ENCODE results near the gene ENPP3. TPM values are rescaled to one million over a fixed set of nuclear protein-coding genes. Genes with fewer than 3 reads are reported as not detected.

Gene ENPP3
- 0.11 TPM for total RNA-seq
- long read RNA-seq, result 0 reads

- intact Hi-C loops (cut with DNase I), result no loop called here
- no peak for DNase-seq
- no peak for ATAC-seq (ENCODE audit: poor library complexity)
These were observed at the start of gene ENPP3 for GRCh38 chr6:131636880-131637792. TSS of gene ENPP3 (plus strand) at chr6:131637302. CDS start at chr6:131637385, 83 bp downstream.

- DNase-seq, result no peak
- no peak for ATAC-seq (ENCODE audit: poor library complexity)
- intact Hi-C loops (cut with DNase I), result loop anchor here (5.0 kb wide), 1 partner anchor 34 kb away; no protein-coding TSS in a partner anchor
These were observed 49.2 kb upstream of the ENPP3 start for GRCh38 chr6:131587909-131588308.

GRCh38 chr6:131588643-131589042 is 48.5 kb upstream of the ENPP3 start:
- no peak for DNase-seq
- no peak for ATAC-seq (ENCODE audit: poor library complexity)
- intact Hi-C loops (cut with DNase I), result loop anchor here (5.0 kb wide), 1 partner anchor 34 kb away; no protein-coding TSS in a partner anchor

GRCh38 chr6:131592935-131593334 is 44.2 kb upstream of the ENPP3 start:
- intact Hi-C loops (cut with DNase I), result no loop called here
- DNase-seq (no peak), ATAC-seq (ENCODE audit: poor library complexity) (no peak)

- intact Hi-C loops (cut with DNase I), result no loop called here
- no peak for DNase-seq
These were observed 43.0 kb upstream of the ENPP3 start for GRCh38 chr6:131594074-131594473.

GRCh38 chr6:131597446-131597845 is 39.7 kb upstream of the ENPP3 start:
- ATAC-seq (ENCODE audit: poor library complexity) (no peak), DNase-seq (no peak)
- intact Hi-C loops (cut with DNase I), result no loop called here

More at GRCh38 chr6:131594074-131594473, 43.0 kb upstream of the ENPP3 start:
- no peak for ATAC-seq (ENCODE audit: poor library complexity)

- intact Hi-C loops (cut with DNase I), result no loop called here
- ATAC-seq (ENCODE audit: poor library complexity), result peak; percentile 70
- DNase-seq, result no peak
These were observed 36.4 kb upstream of the ENPP3 start for GRCh38 chr6:131600716-131601115.

- intact Hi-C loops (cut with DNase I), result no loop called here
- ATAC-seq (ENCODE audit: poor library complexity) (no peak), DNase-seq (no peak)
These were observed 34.3 kb upstream of the ENPP3 start for GRCh38 chr6:131602781-131603312.

GRCh38 chr6:131613296-131613925 is 23.7 kb upstream of the ENPP3 start:
- intact Hi-C loops (cut with DNase I), result no loop called here
- ATAC-seq (ENCODE audit: poor library complexity) (no peak), DNase-seq (no peak)

- intact Hi-C loops (cut with DNase I), result no loop called here
- ATAC-seq (ENCODE audit: poor library complexity) (no peak), DNase-seq (no peak)
These were observed 21.8 kb upstream of the ENPP3 start for GRCh38 chr6:131615275-131615674.

GRCh38 chr6:131627724-131628682 is 9.1 kb upstream of the ENPP3 start, which contains the start of gene MED23:
TSS of gene MED23 (minus strand) at chr6:131628242. CDS start at chr6:131628049, 193 bp downstream.
- intact Hi-C loops (cut with DNase I), result no loop called here
- peak; percentile 96 for DNase-seq
- ATAC-seq (ENCODE audit: poor library complexity), result peak; percentile 99

GRCh38 chr6:131628726-131629125 is 8.4 kb upstream of the ENPP3 start:
- intact Hi-C loops (cut with DNase I), result no loop called here
- ATAC-seq (ENCODE audit: poor library complexity), result no peak
- no peak for DNase-seq

- ATAC-seq (ENCODE audit: poor library complexity), result no peak
- DNase-seq, result no peak
- intact Hi-C loops (cut with DNase I), result no loop called here
These were observed 7.5 kb upstream of the ENPP3 start for GRCh38 chr6:131629651-131630050.

GRCh38 chr6:131631625-131632289 is 5.3 kb upstream of the ENPP3 start:
- ATAC-seq (ENCODE audit: poor library complexity) (no peak), DNase-seq (no peak)
- intact Hi-C loops (cut with DNase I), result no loop called here

GRCh38 chr6:131635384-131636340 is 1.4 kb upstream of the ENPP3 start:
- DNase-seq, result no peak
- intact Hi-C loops (cut with DNase I), result no loop called here
- no peak for ATAC-seq (ENCODE audit: poor library complexity)

- DNase-seq, result no peak
- intact Hi-C loops (cut with DNase I), result no loop called here
- no peak for ATAC-seq (ENCODE audit: poor library complexity)
These were observed 911 bp downstream of the ENPP3 start for GRCh38 chr6:131638013-131638412.

GRCh38 chr6:131640100-131640499 is 3.0 kb downstream of the ENPP3 start:
- ATAC-seq (ENCODE audit: poor library complexity) (no peak), DNase-seq (no peak)
- intact Hi-C loops (cut with DNase I), result no loop called here

Measured in Right ventricle myocardium superior (tissue), 1 donor.